ENCODE results near the gene AK2.
A peak's percentile ranks its signal among the peaks of the same experiment; 100 is the strongest.
"Not testable (repeated sequence)": the region's sequence is repeated elsewhere in the genome, so short reads cannot be mapped to it uniquely, and the experiment has no call there.

AK2 gene

DNA sequence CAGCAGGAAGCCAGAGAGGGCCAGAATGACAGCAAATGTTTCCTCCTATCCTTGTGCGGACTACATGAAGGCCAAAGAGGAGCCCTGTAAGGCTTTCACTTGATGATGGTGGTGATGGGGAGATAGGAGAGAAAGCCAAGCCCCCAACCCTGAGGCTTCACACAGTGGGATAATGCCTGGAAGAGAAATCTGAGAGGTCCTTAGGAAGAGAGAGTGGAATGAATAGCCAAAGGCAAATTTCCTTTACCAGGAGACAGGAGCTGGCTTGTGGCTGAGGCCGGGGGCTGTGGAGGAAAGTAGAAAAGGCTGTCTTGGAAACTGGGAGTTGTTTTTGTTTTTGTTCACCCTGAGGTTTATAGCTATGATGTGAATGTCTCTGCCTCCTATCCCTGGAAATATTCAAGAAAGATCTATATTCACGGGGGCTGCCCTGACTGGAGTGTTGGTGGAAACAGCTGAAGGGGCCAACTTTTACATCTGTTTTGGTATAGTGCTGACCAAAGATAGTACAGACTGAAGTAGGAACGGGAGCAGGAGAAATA lies 59.1 kb downstream of the AK2 start:
- DNase-seq, result no peak

DNA sequence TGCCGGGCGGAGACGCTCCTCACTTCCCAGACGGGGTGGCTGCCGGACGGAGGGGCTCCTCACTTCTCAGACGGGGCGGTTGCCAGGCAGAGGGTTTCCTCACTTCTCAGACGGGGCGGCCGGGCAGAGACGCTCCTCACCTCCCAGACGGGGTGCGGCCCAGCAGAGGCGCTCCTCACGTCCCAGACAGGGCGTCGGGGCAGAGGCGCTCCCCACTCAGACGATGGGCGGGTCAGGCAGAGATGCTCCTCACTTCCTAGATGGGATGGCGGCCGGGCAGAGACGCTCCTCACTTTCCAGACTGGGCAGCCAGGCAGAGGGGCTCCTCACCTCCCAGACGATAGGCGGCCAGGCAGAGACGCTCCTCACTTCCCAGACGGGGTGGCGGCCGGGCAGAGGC lies 61.6 kb downstream of the AK2 start:
- DNase-seq, result not testable (repeated sequence)

DNA sequence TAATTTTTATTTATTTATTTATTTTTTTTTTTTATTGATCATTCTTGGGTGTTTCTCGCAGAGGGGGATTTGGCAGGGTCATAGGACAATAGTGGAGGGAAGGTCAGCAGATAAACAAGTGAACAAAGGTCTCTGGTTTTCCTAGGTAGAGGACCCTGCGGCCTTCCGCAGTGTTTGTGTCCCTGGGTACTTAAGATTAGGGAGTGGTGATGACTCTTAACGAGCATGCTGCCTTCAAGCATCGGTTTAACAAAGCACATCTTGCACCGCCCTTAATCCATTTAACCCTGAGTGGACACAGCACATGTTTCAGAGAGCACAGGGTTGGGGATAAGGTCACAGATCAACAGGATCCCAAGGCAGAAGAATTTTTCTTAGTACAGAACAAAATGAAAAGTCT lies 63.2 kb downstream of the AK2 start:
- DNase-seq, result not testable (repeated sequence)

GRCh38 chr1:32972814-32973428 lies 63.8 kb downstream of the AK2 start:
- peak in 55 of 58 donors; percentile 26 to 84 (median 69) for DNase-seq

DNA sequence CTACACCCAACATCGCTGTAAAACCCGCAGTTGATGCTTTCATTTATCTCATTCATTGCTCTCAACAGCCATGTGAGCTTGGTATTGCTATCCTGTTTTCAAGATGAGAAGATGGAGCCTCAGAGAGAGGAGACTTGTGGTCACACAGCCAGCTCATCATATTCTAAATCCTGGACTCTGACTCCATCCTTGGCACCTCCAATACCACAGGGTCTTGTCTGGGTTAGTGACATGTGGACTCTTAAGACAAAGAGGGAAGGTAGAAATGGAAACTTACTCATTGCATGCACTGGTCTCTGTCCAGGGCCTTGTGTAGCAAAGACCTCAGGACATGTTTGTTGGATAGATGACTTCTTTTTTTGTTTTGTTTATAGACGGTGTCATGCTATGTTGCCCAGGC lies 65.1 kb downstream of the AK2 start:
- DNase-seq, result no peak

DNA sequence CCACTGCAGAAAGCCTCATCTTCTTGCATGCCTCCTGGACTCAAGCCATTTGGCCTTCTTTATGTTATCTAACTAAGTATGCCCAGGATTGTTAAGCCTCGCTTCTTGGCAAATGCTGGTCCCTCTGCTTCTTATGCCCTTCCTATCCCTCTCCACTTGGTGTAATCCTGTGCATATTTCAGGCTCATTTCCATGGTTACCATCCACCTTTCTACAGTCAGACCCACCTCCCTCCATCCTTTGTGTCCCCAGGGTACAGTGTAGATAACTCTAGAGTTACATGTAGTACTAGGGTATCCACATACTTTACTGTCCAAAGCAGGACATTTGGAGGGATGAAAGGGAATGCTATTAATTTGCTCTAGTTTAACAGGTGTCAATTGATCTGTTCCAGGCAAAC lies 65.5 kb downstream of the AK2 start:
- no peak for DNase-seq

DNA sequence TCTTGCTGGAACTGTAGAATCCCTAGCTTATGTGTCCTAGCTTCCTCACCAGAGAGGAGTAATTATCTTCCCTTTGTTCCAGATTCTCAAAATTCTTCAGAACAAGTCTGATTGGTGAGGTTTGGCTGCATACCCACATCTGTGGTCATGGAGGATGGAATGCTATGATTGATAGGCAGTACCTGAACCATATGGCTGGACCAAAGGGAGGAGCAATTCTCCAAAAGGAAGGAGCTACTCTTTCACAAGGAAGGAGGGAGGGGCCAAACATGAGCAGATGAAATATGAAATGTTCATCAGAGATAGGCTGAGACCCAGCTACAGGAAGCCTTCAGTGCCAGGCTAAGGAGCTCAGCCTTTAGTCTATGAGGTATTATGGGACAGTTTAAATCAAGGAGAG lies 67.1 kb downstream of the AK2 start:
- no peak for DNase-seq

- peak in 3 of 58 donors; percentile 16 to 61 (median 23) for DNase-seq
Measured at GRCh38 chr1:32967888-32968568, 68.7 kb downstream of the AK2 start.

DNA sequence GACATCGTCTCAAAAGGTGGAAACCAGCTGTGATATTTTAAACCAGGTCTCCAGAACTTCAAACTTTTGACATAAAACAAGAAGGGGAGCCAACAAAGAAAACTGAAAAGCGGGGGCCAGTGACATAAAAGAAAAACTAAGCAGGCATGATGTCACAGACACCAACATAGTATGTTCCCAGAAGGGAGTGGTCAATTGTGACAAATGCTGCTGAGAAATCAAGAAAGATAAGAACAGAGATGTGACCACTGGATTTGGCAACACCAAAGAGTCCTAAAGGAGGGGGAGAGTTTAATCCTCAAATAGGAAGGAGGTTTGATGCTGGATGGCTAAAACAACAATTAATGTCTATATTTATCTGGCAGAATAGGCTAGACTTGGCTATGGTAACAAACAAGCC lies 69.8 kb downstream of the AK2 start:
- no peak for DNase-seq

- no peak for DNase-seq
Measured at GRCh38 chr1:32965251-32965747, 71.4 kb downstream of the AK2 start.

GRCh38 chr1:32964461-32965250 lies 72.0 kb downstream of the AK2 start, which contains the start of gene RNF19B:
TSS of gene RNF19B (minus strand) at chr1:32964809. CDS start at chr1:32964685, 124 bp downstream.
- peak; percentile 59 to 97 (median 92) for DNase-seq

DNA sequence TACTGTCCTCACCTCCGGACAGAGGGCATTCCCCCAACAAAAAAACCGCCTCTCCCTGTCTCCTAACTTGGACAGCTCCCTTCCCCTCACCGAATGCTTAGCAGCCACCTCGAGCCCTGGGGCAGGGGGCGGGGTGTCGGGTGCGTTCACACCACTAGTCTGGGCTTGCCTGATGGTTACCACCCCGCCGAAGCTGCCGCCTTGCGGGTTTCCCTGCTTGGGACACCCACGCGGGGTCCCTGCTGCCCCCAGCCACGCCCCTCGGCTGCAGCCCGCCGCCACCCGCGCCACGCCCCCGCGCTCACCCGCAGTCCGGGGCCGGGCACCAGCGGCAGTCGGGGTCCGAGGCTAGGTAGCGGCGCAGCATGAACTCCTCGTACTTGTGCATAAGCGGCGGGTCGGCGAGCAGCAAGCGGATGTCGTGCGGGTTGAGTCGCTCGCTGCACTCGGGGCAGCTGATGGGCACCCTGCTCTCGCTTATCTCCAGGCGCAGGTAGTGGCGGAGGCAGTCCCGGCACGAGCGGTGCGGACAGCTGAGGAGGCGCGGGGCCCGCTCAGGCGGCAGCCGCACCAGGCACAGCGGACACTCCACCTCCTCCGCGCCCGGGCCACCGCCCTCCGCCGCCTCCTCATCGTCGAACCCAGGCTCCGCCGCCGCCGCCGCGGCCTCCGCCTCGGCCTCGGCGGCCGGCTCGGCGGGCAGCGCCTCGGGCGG lies 72.8 kb downstream of the AK2 start:
- DNase-seq, result peak in 29 of 58 donors; percentile 10 to 58 (median 31)

DNA sequence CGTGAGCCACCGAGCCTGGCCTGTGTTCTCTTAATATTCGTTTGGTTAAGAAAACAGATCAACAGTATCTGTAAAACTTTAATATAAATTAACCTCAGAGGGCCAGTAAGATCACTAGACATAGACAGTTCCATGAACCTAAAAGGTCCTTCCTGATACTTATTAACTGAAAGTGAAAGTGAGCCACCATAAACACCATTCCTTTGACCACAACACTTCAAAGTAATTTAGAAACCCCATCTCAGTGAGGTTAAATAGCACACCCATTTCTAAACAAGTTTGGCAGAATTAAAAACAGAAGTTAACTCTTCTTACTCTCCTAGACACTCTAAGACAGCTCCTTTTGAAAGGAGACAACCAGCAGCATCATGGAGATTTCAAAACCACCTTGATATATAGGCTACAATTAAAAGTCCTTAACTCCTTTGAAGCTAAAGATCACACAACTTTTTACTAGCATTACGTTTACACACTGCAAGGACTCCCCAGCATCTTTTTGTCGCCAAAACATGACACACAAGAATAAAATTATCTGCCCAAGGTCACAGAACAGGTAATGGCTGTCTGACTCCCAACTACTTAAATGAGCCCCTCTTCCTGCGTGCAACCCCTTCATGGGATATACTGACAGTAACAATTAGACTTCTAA lies 74.3 kb downstream of the AK2 start:
- DNase-seq, result no peak

- no peak for DNase-seq
Measured at GRCh38 chr1:32960819-32961355, 75.8 kb downstream of the AK2 start.

GRCh38 chr1:32960342-32960741 lies 76.3 kb downstream of the AK2 start:
- no peak for DNase-seq

GRCh38 chr1:32958827-32959226 lies 77.9 kb downstream of the AK2 start:
- DNase-seq, result no peak

Measured in anterior cingulate cortex (tissue), 58 donors.